Chondrocyte (in vitro differentiated cells): ENCODE results near the gene ZNF764. TPM values are rescaled to one million over a fixed set of nuclear protein-coding genes. Genes with fewer than 3 reads are reported as not detected.

ENCODE experiments used
- DNase-seq: peaks from one replicate; pipeline ENCODE4 v3.0.0; 2021; ENCODE audit warnings: mixed read lengths, low spot score
- H3K27ac Mint-ChIP-seq: one replicate; pipeline ENCODE4 v1.8.0; 2021; ENCODE audit warnings: mild to moderate bottlenecking, moderate library complexity, mixed read lengths; ENCODE audit not compliant: unreplicated experiment
- H3K27me3 Mint-ChIP-seq: 2 replicates; pipeline ENCODE4 v1.8.0; 2021; ENCODE audit warnings: low read depth, mixed read lengths
- H3K36me3 Mint-ChIP-seq: 2 replicates; pipeline ENCODE4 v1.8.0; 2021; ENCODE audit warnings: low read depth, mixed read lengths
- H3K4me1 Mint-ChIP-seq: 2 replicates; pipeline ENCODE4 v1.8.0; 2021; ENCODE audit warnings: low read depth, mild to moderate bottlenecking, mixed read lengths
- H3K4me3 Mint-ChIP-seq: one replicate; pipeline ENCODE4 v1.8.0; 2021; ENCODE audit warnings: mild to moderate bottlenecking, moderate library complexity, mixed read lengths; ENCODE audit not compliant: unreplicated experiment
- H3K9me3 Mint-ChIP-seq: 2 replicates; pipeline ENCODE4 v1.8.0; 2021; ENCODE audit warnings: low read depth, mixed read lengths
- CTCF ChIP-seq: fragments of 200-600 bp; sonication (generic); IDR thresholded peaks from 2 replicates; pipeline ENCODE4 v1.5.0; 2021; ENCODE audit warnings: antibody characterized with exemption, mild to moderate bottlenecking, moderate library complexity
- total RNA-seq: library from RNA; stranded (reverse); gene quantifications from 3 replicates; pipeline ENCODE4 v1.2.1, GENCODE V29; 2021

Gene ZNF764
- total RNA-seq, 1 donor from 2014 or later, result 8.3 TPM

DNA sequence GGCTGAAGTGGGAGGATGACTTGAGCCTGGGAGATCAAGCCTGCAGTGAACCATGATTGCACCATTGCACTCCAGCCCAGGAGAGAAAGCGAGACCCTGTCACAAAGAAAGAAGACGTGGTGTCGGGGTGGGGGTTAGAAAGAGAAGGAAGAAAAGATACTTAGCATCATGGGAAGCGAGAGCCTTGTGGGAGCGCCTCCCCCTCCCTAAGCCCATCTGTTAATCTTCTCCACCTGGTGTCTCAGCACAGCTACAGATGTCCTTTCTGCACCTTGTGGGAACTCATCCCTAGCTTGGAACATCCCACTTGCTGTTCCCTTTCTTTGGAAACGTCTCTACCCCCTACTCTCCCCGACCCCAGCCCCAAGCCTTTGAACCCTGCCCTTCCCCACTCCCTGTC, 7.4 kb upstream of the ZNF764 start:
- H3K27ac Mint-ChIP-seq, result no peak overlapping the region
- no peak for TF ChIP-seq CTCF
- no peak overlapping the region for H3K4me3 Mint-ChIP-seq
- H3K4me1 Mint-ChIP-seq, result peaks cover 3% of the 10 kb centered on the region
- H3K9me3 Mint-ChIP-seq, result no peaks in the 10 kb centered on the region
- H3K36me3 Mint-ChIP-seq, result no peaks in the 10 kb centered on the region
- DNase-seq, result no peak
- H3K27me3 Mint-ChIP-seq, result no peaks in the 10 kb centered on the region

DNA sequence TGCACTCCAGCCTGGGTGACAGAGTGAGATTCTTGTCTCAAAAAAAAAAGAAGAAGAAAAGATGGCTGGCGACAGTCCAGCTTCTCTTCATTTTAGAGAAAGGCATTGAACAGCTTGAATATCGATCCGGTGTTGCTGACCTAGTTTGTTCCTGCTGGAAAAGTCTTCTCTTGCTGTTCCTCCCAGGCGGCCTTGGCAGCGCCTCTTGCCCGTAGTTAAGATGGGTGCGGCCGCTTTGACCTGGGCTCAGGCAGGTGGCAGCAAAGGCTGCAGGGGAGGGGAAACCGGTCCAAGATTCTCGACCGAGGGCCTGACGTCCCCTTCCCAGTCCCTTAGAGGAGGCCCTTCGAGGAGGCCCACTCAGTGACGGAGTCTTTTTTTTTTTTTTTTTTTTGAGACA, 3.8 kb upstream of the ZNF764 start:
- Mint-ChIP-seq H3K27me3 (no peaks in the 10 kb centered on the region), H3K4me3 (no peak overlapping the region), H3K9me3 (no peaks in the 10 kb centered on the region), H3K36me3 (no peaks in the 10 kb centered on the region), H3K4me1 (peaks cover 12% of the 10 kb centered on the region), H3K27ac (no peak overlapping the region)
- DNase-seq, result no peak
- TF ChIP-seq CTCF, result no peak

DNA sequence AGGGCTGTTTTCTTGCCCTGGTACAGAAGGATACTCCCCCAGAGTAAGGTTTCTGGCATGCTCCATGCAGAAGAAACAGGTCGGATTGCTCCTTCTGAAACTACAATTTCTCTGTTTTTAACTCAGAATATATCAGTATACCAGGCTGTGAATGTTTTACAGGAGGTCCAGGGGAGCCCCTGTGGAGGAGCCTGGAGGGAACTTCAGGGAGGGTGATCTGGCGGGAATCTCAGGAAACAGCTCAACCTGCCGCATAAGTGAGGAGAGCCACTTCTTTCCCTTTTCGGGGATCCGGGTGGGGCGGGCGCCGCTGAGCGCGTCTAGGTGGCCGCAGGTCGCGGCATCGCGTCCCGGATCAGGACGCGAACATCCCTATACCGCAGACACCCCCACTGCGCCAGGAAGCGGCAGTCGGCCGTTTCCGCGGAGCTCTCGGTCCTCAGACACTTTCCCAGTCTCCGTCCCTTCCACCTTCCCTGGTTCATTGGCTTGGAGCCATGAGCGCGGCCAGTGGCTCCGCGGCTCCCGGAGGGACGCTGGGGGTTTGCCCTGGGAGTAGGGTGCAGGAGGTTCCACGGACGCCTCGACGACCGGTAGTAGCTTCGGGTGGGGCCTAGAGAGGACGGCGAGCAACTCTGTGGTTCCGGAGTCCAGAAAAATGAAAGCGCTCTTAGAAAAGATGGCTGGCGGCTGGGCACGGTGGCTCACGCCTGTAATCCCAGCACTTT, 3.1 kb upstream of the ZNF764 start:
- no peaks in the 10 kb centered on the region for H3K27me3 Mint-ChIP-seq
- H3K4me1 Mint-ChIP-seq, result peaks cover 14% of the 10 kb centered on the region
- TF ChIP-seq CTCF, result no peak
- no peak overlapping the region for H3K27ac Mint-ChIP-seq
- no peaks in the 10 kb centered on the region for H3K9me3 Mint-ChIP-seq
- no peaks in the 10 kb centered on the region for H3K36me3 Mint-ChIP-seq
- no peak overlapping the region for H3K4me3 Mint-ChIP-seq
- no peak for DNase-seq

DNA sequence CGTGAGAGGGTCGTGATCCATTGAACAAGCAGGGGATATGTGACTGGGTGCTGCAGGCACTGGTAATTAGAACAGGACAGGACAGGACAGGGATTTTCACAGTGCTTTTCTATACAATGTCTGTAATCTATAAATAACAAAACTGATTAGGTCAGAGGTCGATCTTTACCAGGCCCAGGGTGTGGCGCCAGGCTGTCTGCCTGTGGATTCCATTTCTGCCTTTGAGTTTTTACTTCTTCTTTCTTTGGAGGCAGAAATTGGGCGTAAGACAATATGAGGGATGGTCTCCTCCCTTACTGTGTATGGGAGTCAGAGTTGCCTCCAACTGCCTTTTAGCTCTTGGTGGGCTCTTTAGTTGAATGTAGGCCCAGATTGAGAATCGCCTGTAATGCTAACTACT, 1.5 kb upstream of the ZNF764 start:
- no peak overlapping the region for H3K27ac Mint-ChIP-seq
- no peak for TF ChIP-seq CTCF
- H3K4me3 Mint-ChIP-seq, result no peak overlapping the region
- no peaks in the 10 kb centered on the region for H3K27me3 Mint-ChIP-seq
- no peaks in the 10 kb centered on the region for H3K9me3 Mint-ChIP-seq
- DNase-seq, result no peak
- H3K4me1 Mint-ChIP-seq, result peaks cover 17% of the 10 kb centered on the region
- H3K36me3 Mint-ChIP-seq, result peaks cover 2% of the 10 kb centered on the region

GRCh38 chr16:30558789-30559377, 709 bp upstream of the ZNF764 start:
- peaks cover 7% of the 10 kb centered on the region for H3K36me3 Mint-ChIP-seq
- no peak for DNase-seq
- H3K27ac Mint-ChIP-seq, result peak overlapping the region; percentile 81
- no peaks in the 10 kb centered on the region for H3K27me3 Mint-ChIP-seq
- peak overlapping the region; percentile 74 for H3K4me3 Mint-ChIP-seq
- no peaks in the 10 kb centered on the region for H3K9me3 Mint-ChIP-seq
- peaks cover 17% of the 10 kb centered on the region for H3K4me1 Mint-ChIP-seq
- no peak for TF ChIP-seq CTCF
